Ecto neural progenitor cell (in vitro differentiated cells): ENCODE results near the gene MCOLN1.
"Not testable (repeated sequence)": the region's sequence is repeated elsewhere in the genome, so short reads cannot be mapped to it uniquely, and the experiment has no call there.

Experiments used
- DNase-seq: peaks from one replicate; pipeline ENCODE4 v3.0.0-alpha.2; 2018; ENCODE audit warnings: low spot score

MCOLN1 gene

GRCh38 chr19:7524992-7525739 is 2.7 kb downstream of the MCOLN1 start:
- DNase-seq: no peak

GRCh38 chr19:7526059-7526929 is 3.9 kb downstream of the MCOLN1 start:
- DNase-seq: no peak

GRCh38 chr19:7527516-7528191 is 5.2 kb downstream of the MCOLN1 start:
- DNase-seq: no peak

GRCh38 chr19:7528192-7528519 is 5.7 kb downstream of the MCOLN1 start:
- DNase-seq: no peak

GRCh38 chr19:7528522-7529245 is 6.3 kb downstream of the MCOLN1 start:
- no peak for DNase-seq

GRCh38 chr19:7529246-7529600 is 6.8 kb downstream of the MCOLN1 start:
- no peak for DNase-seq

- no peak for DNase-seq
Observed at GRCh38 chr19:7529610-7530490, 7.4 kb downstream of the MCOLN1 start.

- peak; percentile 64 for DNase-seq
Observed at GRCh38 chr19:7533281-7533885, 11.0 kb downstream of the MCOLN1 start.

- DNase-seq: peak; percentile 88
Observed at GRCh38 chr19:7533925-7534480, 11.6 kb downstream of the MCOLN1 start.

GRCh38 chr19:7534531-7535046 is 12.2 kb downstream of the MCOLN1 start:
- DNase-seq: peak; percentile 82

- DNase-seq: peak; percentile 96
Observed at GRCh38 chr19:7535047-7535997, 12.9 kb downstream of the MCOLN1 start, which contains the start of gene PNPLA6. Gene PNPLA6, plus strand, starts transcription at chr19:7535717. Its CDS starts 72 bp downstream, at chr19:7535789.

- DNase-seq: no peak
Observed at GRCh38 chr19:7535998-7536695, 13.7 kb downstream of the MCOLN1 start.

GRCh38 chr19:7538990-7539389 is 16.6 kb downstream of the MCOLN1 start:
- DNase-seq: not testable (repeated sequence)

- DNase-seq: no peak
Observed at GRCh38 chr19:7539827-7540425, 17.5 kb downstream of the MCOLN1 start.

GRCh38 chr19:7540761-7541474 is 18.5 kb downstream of the MCOLN1 start:
- DNase-seq: peak; percentile 60

GRCh38 chr19:7541475-7541824 is 19.0 kb downstream of the MCOLN1 start:
- no peak for DNase-seq

GRCh38 chr19:7541828-7542443 is 19.5 kb downstream of the MCOLN1 start:
- no peak for DNase-seq
